Large intestine (tissue), 3 donors: ENCODE measurements around the gene ZNF407. TPM values are rescaled to one million over a fixed set of nuclear protein-coding genes. Genes with fewer than 3 reads are reported as not detected.

Experiments used
- DNase-seq, 2 donors: peaks; one replicate each; pipeline versions ENCODE4 v3.0.0 to v3.0.0-alpha.2; 2013
- H3K27ac ChIP-seq: one replicate; pipeline ENCODE4 v1.5.1; 2013; ENCODE audit warnings: low read length
- H3K27me3 ChIP-seq: 2 replicates; pipeline ENCODE4 v1.6.1; 2013; ENCODE audit warnings: low read length; ENCODE audit not compliant: control insufficient read depth, insufficient read depth
- H3K36me3 ChIP-seq: 2 replicates; pipeline ENCODE4 v1.6.1; 2013; ENCODE audit warnings: low read length; ENCODE audit not compliant: control insufficient read depth, insufficient read depth
- H3K4me1 ChIP-seq: one replicate; pipeline ENCODE4 v1.6.1; 2013; ENCODE audit warnings: low read length; ENCODE audit not compliant: control insufficient read depth, insufficient read depth
- H3K4me3 ChIP-seq: one replicate; pipeline ENCODE4 v1.5.1; 2013; ENCODE audit warnings: low read length
- H3K9me3 ChIP-seq: one replicate; pipeline ENCODE4 v1.6.1; 2013; ENCODE audit warnings: mild to moderate bottlenecking, low read depth, low read length, moderate library complexity; ENCODE audit not compliant: control insufficient read depth
- WGBS: methylation state at CpG from one replicate; pipeline ENCODE4 v1.1.5; 2013; ENCODE audit warnings: low lambda C conversion rate; ENCODE audit not compliant: insufficient coverage; 5-methylcytosine and 5-hydroxymethylcytosine counted together
- polyA plus RNA-seq: library from polyadenylated mRNA; unstranded; fragments of 120-200 nt; gene quantifications from one replicate; pipeline ENCODE4 v1.2.1, GENCODE V29; 2013

The ZNF407 gene
- polyA plus RNA-seq, 1 donor, result 6.6 TPM

- Histone ChIP-seq H3K27me3 (no peaks in the 10 kb centered on the region), H3K4me3 (no peak overlapping the region), H3K4me1 (no peaks in the 10 kb centered on the region), H3K9me3 (no peaks in the 10 kb centered on the region), H3K36me3 (no peaks in the 10 kb centered on the region), H3K27ac (no peak overlapping the region)
- DNase-seq, result no peak
- no CpG with 5 or more reads among the region's 6 CpGs for WGBS
Observed at GRCh38 chr18:74778191-74778847, 180.6 kb downstream of the ZNF407 start.

GRCh38 chr18:74784752-74785151 lies 187.1 kb downstream of the ZNF407 start:
- no peaks in the 10 kb centered on the region for H3K4me1 ChIP-seq
- no peaks in the 10 kb centered on the region for H3K9me3 ChIP-seq
- H3K27me3 ChIP-seq, result no peaks in the 10 kb centered on the region
- WGBS, result 67% methylated on average over 2 of the region's 6 CpGs
- no peak overlapping the region for H3K4me3 ChIP-seq
- H3K36me3 ChIP-seq, result no peaks in the 10 kb centered on the region
- H3K27ac ChIP-seq, result no peak overlapping the region
- DNase-seq, result no peak

- Histone ChIP-seq H3K36me3 (no peaks in the 10 kb centered on the region), H3K4me1 (no peaks in the 10 kb centered on the region), H3K4me3 (no peak overlapping the region), H3K27ac (no peak overlapping the region), H3K9me3 (no peaks in the 10 kb centered on the region), H3K27me3 (no peaks in the 10 kb centered on the region)
- WGBS, result 100% methylated on average over 1 of the region's 6 CpGs
- DNase-seq, result no peak
Observed at GRCh38 chr18:74785632-74786031, 188.0 kb downstream of the ZNF407 start.

- H3K27ac ChIP-seq, result no peak overlapping the region
- no peaks in the 10 kb centered on the region for H3K27me3 ChIP-seq
- H3K4me1 ChIP-seq, result no peaks in the 10 kb centered on the region
- H3K9me3 ChIP-seq, result no peaks in the 10 kb centered on the region
- no peak for DNase-seq
- no CpG with 5 or more reads among the region's 2 CpGs for WGBS
- no peak overlapping the region for H3K4me3 ChIP-seq
- no peaks in the 10 kb centered on the region for H3K36me3 ChIP-seq
Observed at GRCh38 chr18:74788657-74789056, 191.0 kb downstream of the ZNF407 start.

GRCh38 chr18:74789078-74789477 lies 191.4 kb downstream of the ZNF407 start:
- 100% methylated on average over 1 of the region's 8 CpGs for WGBS
- Histone ChIP-seq H3K27me3 (no peaks in the 10 kb centered on the region), H3K4me1 (no peaks in the 10 kb centered on the region), H3K27ac (no peak overlapping the region), H3K4me3 (no peak overlapping the region), H3K36me3 (no peaks in the 10 kb centered on the region), H3K9me3 (no peaks in the 10 kb centered on the region)
- no peak for DNase-seq

GRCh38 chr18:74790451-74790850 lies 192.8 kb downstream of the ZNF407 start:
- H3K27ac ChIP-seq, result no peak overlapping the region
- DNase-seq, result no peak
- no peaks in the 10 kb centered on the region for H3K9me3 ChIP-seq
- no peaks in the 10 kb centered on the region for H3K4me1 ChIP-seq
- no peak overlapping the region for H3K4me3 ChIP-seq
- H3K36me3 ChIP-seq, result no peaks in the 10 kb centered on the region
- WGBS, result 100% methylated on average over 1 of the region's 1 CpG
- no peaks in the 10 kb centered on the region for H3K27me3 ChIP-seq

GRCh38 chr18:74791501-74792194 lies 194.0 kb downstream of the ZNF407 start:
- DNase-seq, result peak in 1 of 2 donors; percentile 63
- Histone ChIP-seq H3K4me3 (no peak overlapping the region), H3K27ac (no peak overlapping the region), H3K4me1 (no peaks in the 10 kb centered on the region), H3K27me3 (no peaks in the 10 kb centered on the region), H3K9me3 (no peaks in the 10 kb centered on the region), H3K36me3 (no peaks in the 10 kb centered on the region)
- 30% methylated on average over 2 of the region's 8 CpGs for WGBS

- no peak for DNase-seq
- Histone ChIP-seq H3K9me3 (no peaks in the 10 kb centered on the region), H3K27ac (no peak overlapping the region), H3K36me3 (no peaks in the 10 kb centered on the region), H3K4me3 (no peak overlapping the region), H3K4me1 (no peaks in the 10 kb centered on the region), H3K27me3 (no peaks in the 10 kb centered on the region)
- no CpG with 5 or more reads among the region's 9 CpGs for WGBS
Observed at GRCh38 chr18:74793746-74794145, 196.1 kb downstream of the ZNF407 start.

- no CpG with 5 or more reads among the region's 9 CpGs for WGBS
- H3K9me3 ChIP-seq, result no peaks in the 10 kb centered on the region
- peak; percentile 53 to 68 for DNase-seq
- no peaks in the 10 kb centered on the region for H3K4me1 ChIP-seq
- H3K36me3 ChIP-seq, result no peaks in the 10 kb centered on the region
- H3K4me3 ChIP-seq, result no peak overlapping the region
- no peaks in the 10 kb centered on the region for H3K27me3 ChIP-seq
- H3K27ac ChIP-seq, result no peak overlapping the region
Observed at GRCh38 chr18:74795751-74796150, 198.1 kb downstream of the ZNF407 start.

- WGBS, result 100% methylated on average over 3 of the region's 4 CpGs
- Histone ChIP-seq H3K4me1 (no peaks in the 10 kb centered on the region), H3K9me3 (no peaks in the 10 kb centered on the region), H3K4me3 (no peak overlapping the region), H3K27me3 (no peaks in the 10 kb centered on the region), H3K27ac (no peak overlapping the region), H3K36me3 (no peaks in the 10 kb centered on the region)
- no peak for DNase-seq
Observed at GRCh38 chr18:74796211-74796610, 198.5 kb downstream of the ZNF407 start.
